Central memory CD8-positive, alpha-beta T cell (primary cell): Measurements from ENCODE around the gene LSG1.
A peak's percentile ranks its signal among the peaks of the same experiment; 100 is the strongest.

ENCODE experiments used
- ATAC-seq: fragments of 150-1000 bp; cut with Tn5 transposase; replicated peaks from 2 replicates; pipeline ENCODE4 v1.10.0; 2022; ENCODE audit warnings: mild to moderate bottlenecking, moderate FRiP score, moderate number of reproducible peaks; ENCODE audit not compliant: poor library complexity, severe bottlenecking; ENCODE audit errors: extremely low read depth
- DNase-seq, 2 donors: peaks; one replicate each; pipeline ENCODE4 v3.0.0; 2021; ENCODE audit warnings: low spot score in 2 of 2
- H3K27ac Mint-ChIP-seq: one replicate; pipeline ENCODE4 v1.8.0; 2022; ENCODE audit warnings: low read depth, mild to moderate bottlenecking, moderate library complexity, mixed read lengths
- H3K27me3 Mint-ChIP-seq: one replicate; pipeline ENCODE4 v1.8.0; 2022; ENCODE audit warnings: mixed read lengths
- H3K36me3 Mint-ChIP-seq: one replicate; pipeline ENCODE4 v1.8.0; 2022; ENCODE audit warnings: mild to moderate bottlenecking, moderate library complexity, mixed read lengths; ENCODE audit not compliant: insufficient read depth
- H3K4me1 Mint-ChIP-seq: one replicate; pipeline ENCODE4 v1.8.0; 2022; ENCODE audit warnings: mixed read lengths
- H3K4me3 Mint-ChIP-seq: one replicate; pipeline ENCODE4 v1.8.0; 2022; ENCODE audit warnings: mild to moderate bottlenecking, moderate library complexity, mixed read lengths
- H3K9me3 Mint-ChIP-seq: one replicate; pipeline ENCODE4 v1.8.0; 2022; ENCODE audit warnings: mixed read lengths

Gene LSG1

DNA sequence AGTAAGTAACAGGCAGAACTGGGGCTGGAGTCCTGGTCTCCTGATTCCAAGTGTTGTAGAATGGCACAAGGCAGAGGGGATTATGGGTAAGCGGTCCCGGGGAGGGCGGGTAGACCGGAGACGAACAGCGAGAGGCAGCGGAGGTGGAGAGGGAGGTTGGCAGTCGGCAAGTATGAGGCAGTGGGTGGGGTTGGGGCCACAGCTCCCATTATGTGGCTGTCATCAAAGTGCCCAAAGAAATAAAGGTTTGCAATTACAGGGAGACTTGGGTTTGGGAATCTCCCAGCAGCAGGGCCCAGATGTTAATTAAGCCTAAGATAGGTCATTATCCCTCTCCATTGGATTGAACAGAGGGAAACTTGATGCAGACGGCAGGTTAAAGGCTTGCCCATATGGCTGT, 30.6 kb upstream of the LSG1 start:
- no peak overlapping the region for H3K27ac Mint-ChIP-seq
- H3K36me3 Mint-ChIP-seq, result no peaks in the 10 kb centered on the region
- H3K27me3 Mint-ChIP-seq, result peaks cover 17% of the 10 kb centered on the region
- no peak overlapping the region for H3K4me3 Mint-ChIP-seq
- no peak for ATAC-seq
- no peaks in the 10 kb centered on the region for H3K4me1 Mint-ChIP-seq
- no peaks in the 10 kb centered on the region for H3K9me3 Mint-ChIP-seq
- no peak for DNase-seq

DNA sequence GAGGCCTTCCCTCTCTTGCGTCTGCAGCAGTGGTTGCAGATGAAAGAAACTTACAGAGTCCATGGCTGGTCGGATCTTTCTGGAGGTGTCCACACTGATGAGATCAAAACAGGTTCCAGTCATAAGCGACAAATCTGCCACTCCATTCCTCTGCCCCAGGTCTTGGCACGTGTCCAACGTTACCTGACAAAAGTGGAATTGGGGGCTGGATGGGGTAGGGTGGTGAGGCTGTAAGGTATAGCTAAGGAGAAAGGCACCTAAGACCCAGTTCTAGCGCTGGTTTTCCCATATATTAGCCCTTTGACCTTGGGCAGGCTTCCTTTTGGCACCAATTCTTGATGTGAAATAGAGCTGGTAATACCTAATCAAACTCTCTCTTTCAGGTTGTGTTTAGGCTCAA, 24.7 kb upstream of the LSG1 start:
- ATAC-seq, result no peak
- Mint-ChIP-seq H3K4me1 (no peaks in the 10 kb centered on the region), H3K9me3 (no peaks in the 10 kb centered on the region), H3K36me3 (peaks cover 1% of the 10 kb centered on the region), H3K27ac (no peak overlapping the region), H3K27me3 (peaks cover 23% of the 10 kb centered on the region), H3K4me3 (no peak overlapping the region)
- no peak for DNase-seq

DNA sequence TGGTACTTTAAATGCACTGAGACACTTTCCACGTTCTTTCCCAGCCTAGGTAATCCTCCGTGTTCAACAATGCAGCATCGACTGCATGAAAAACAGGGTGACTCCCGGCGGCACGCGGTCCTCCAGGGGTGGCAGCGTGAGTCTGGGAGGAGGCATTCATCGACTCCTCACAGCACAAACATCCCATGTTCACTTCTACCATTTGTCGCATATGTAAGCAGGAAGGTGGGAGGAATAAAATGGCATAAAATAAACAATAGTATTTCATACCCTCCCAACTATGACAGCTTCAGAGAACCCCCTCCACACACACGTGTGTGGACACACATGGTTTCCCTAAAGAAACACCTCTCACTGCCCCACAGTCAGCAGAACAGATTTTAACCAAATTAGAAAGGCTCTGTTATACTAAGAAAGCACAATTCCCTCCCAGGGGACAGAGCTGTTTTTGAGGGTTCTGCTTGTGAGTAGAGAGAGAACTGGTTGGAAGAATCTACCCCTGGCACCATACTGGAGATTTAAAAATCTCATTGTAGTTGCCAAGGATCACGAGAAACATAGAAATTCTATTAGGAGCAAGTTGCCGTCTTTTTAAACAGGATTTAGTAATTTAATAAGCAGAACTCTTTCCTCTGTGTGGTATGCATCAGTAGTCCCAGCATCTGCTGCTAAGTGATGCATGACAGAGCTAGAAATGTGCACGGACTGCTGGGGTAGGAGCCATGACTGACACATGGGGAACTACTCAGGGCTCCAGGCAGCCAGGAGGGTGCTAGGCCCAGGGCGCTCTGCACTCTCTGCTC, 19.7 kb upstream of the LSG1 start:
- ATAC-seq, result no peak
- no peaks in the 10 kb centered on the region for H3K9me3 Mint-ChIP-seq
- H3K27me3 Mint-ChIP-seq, result peaks cover 9% of the 10 kb centered on the region
- H3K36me3 Mint-ChIP-seq, result peaks cover 2% of the 10 kb centered on the region
- DNase-seq, result no peak
- no peak overlapping the region for H3K27ac Mint-ChIP-seq
- no peak overlapping the region for H3K4me3 Mint-ChIP-seq
- H3K4me1 Mint-ChIP-seq, result peaks cover 21% of the 10 kb centered on the region

DNA sequence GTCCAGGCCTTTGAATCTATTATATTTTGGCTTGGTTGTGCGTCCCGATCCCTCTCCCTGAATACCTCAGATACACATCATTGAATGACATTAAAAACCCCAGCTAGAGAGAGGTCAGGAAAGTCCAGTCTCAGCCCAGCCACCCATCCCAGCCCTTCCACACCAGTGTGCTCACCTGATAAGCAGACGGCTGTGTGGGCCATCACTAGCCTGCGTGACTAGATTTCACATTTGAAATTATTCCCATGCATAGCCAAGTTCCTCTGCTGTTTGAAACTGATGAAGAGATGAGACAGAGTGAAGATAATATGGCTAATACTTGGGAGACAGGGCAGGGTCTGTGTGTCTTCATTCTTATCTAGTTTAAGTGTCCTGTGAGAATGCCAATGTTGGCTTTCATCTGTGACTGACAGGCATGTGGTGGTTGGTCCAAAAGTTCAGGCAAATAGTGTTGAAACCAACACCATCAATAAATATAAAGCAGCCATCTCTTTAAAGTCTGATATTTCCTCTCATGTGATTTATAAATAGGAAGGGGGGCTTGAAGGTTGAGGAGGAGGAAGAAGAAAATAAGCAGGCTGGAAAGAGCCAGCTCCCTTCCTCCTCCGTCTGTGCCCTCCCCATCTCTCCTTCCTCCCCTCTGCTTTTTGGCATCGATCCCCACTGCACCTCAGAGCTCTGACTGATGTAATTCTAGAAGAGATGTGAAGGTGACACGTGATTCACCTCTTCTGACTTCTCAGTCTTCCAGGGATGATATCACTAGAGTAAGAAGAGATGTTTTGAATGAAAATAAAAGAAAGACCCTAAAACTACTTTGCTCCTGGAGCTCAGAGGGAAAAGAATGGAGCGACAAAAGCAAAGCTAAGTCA, 18.7 kb upstream of the LSG1 start:
- peaks cover 4% of the 10 kb centered on the region for H3K36me3 Mint-ChIP-seq
- no peak overlapping the region for H3K4me3 Mint-ChIP-seq
- no peaks in the 10 kb centered on the region for H3K27me3 Mint-ChIP-seq
- H3K27ac Mint-ChIP-seq, result no peak overlapping the region
- DNase-seq (no peak), ATAC-seq (no peak)
- H3K9me3 Mint-ChIP-seq, result no peaks in the 10 kb centered on the region
- peaks cover 28% of the 10 kb centered on the region for H3K4me1 Mint-ChIP-seq

DNA sequence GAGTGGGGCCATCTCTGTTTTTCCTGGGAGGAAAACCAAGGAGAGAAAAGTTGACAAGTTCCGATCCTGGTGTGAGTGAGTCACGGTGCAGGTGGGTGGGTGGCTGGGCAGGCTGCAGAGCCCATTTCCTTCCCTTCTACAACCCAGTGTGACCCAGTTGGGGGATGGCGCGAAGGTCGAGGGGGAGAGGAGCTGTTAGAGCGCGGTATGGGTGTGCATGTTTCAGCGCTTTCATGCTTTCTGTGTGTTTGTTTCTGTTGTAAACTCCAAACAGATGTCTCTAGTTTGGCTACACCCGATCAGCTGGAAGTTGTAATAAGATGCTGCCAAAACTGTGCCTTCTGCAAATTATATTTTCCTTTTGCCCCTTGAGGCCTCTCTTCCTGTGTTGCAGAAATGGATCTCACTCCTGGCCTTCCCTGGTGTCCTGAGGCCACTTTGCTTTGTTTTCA, 17.5 kb upstream of the LSG1 start:
- Mint-ChIP-seq H3K27me3 (no peaks in the 10 kb centered on the region), H3K27ac (no peak overlapping the region), H3K9me3 (no peaks in the 10 kb centered on the region), H3K4me3 (peak overlapping the region; percentile 87), H3K36me3 (peaks cover 7% of the 10 kb centered on the region), H3K4me1 (peaks cover 36% of the 10 kb centered on the region)
- DNase-seq (no peak), ATAC-seq (no peak)

DNA sequence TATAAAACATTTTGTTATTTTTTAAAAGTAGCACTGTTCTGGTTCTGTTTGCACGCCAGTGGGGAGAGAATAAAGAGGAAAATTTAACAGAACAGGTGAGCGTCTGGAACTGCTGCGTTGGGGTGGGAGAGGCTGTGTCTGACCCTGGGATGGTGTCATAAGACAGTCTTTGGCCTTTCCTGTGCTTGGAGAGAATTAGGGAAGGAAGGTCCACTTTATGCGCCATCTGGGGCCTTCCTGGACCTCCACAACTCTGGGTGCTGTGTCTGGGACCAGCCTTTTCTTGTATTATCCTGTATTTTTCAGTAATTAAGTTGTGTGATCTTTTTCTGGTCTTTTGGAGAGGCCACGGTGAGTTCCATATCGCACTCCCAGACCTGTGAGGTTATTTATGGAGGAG, 17.0 kb upstream of the LSG1 start:
- ATAC-seq, result no peak
- Mint-ChIP-seq H3K4me1 (peaks cover 36% of the 10 kb centered on the region), H3K4me3 (peak overlapping the region; percentile 87), H3K36me3 (peaks cover 7% of the 10 kb centered on the region), H3K27me3 (no peaks in the 10 kb centered on the region), H3K9me3 (no peaks in the 10 kb centered on the region), H3K27ac (peak overlapping the region; percentile 17)
- no peak for DNase-seq

DNA sequence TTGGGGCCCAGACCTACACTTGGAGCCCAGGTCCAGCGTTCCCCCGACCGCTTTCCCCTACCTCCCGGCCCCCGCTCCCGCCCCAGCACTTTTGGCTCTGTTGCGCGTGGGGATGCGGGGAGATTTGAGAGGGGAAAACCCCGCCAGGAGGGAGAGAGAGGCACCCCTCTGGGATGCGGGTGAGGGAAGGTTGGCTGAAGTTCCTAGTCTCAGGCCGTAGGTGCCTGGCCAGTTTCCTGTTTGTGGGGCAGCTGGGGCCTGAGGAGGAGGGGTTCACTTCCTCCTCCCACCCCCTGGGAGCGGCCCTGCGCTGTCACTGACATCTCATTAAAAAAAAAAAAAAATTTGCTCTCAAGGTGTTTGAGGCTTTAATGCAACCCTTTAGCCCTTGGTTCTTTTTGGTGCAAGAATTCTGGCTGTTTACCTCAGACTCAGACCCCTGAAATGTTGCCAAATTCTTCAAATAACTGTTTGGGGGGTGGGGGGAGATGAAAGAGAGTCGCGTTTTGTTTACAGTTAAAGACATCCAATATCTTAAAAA, 16.3 kb upstream of the LSG1 start:
- Mint-ChIP-seq H3K36me3 (peaks cover 7% of the 10 kb centered on the region), H3K9me3 (no peaks in the 10 kb centered on the region), H3K4me1 (peaks cover 41% of the 10 kb centered on the region), H3K4me3 (peak overlapping the region; percentile 87), H3K27ac (peak overlapping the region; percentile 17), H3K27me3 (no peaks in the 10 kb centered on the region)
- peak; percentile 15 to 18 for DNase-seq
- peak; percentile 26 for ATAC-seq

DNA sequence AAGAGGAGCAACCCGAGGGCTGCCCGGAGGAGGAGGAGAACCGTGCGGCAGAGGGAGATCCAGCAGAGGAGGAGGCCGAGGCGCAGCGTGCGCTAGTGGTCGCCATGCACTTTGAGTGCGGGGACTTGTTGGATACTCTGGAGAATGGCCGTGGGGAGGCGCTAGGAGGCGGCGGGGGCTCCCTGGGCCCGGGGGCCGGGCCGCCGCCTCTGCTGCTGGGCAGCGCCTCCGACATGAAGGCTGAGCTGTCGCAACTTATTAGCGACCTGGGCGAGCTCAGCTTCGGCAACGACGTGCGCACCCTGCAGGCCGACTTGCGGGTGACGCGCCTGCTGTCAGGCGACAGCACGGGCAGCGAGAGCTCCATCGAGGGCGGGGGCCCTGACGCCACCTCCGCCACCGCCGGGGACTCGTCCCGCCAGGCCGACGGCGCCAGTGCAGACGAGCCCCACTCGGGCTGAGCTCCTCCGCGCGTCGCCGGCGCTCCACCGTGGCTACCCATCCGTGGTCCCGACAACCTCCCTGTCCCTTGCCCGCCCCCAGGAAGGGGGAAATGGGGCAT, 15.7 kb upstream of the LSG1 start:
- Mint-ChIP-seq H3K9me3 (no peaks in the 10 kb centered on the region), H3K4me1 (peaks cover 45% of the 10 kb centered on the region), H3K27me3 (no peaks in the 10 kb centered on the region), H3K36me3 (peaks cover 7% of the 10 kb centered on the region), H3K4me3 (peak overlapping the region; percentile 87), H3K27ac (peak overlapping the region; percentile 72)
- ATAC-seq, result peak; percentile 71
- peak; percentile 44 to 63 for DNase-seq

DNA sequence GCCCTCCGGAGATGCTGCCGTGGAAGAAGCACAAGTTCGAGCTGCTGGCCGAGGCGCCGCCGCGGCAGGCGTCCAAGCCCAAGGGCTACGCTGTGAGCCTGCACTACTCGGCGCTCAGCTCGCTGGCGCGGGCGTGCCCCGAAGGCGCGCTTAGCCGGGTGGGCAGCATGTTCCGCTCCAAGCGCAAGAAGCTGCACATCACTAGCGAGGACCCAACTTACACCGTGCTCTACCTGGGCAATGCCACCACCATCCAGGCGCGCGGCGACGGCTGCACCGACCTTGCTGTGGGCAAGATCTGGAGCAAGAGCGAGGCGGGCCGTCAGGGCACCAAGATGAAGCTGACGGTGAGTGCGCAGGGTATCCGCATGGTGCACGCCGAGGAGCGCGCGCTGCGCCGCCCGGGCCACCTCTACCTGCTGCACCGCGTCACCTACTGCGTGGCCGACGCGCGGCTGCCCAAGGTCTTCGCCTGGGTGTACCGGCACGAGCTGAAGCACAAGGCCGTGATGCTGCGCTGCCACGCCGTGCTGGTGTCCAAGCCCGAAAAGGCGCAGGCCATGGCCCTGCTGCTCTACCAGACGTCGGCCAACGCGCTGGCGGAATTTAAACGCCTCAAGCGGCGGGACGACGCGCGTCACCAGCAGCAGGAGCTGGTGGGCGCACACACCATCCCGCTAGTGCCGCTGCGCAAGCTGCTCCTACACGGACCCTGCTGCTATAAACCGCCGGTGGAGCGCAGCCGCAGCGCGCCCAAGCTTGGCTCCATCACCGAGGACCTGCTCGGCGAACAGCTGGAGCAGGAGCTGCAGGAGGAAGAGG, 15.0 kb upstream of the LSG1 start:
- Mint-ChIP-seq H3K36me3 (peaks cover 7% of the 10 kb centered on the region), H3K4me1 (peaks cover 51% of the 10 kb centered on the region), H3K27ac (peak overlapping the region; percentile 89), H3K9me3 (no peaks in the 10 kb centered on the region), H3K27me3 (no peaks in the 10 kb centered on the region), H3K4me3 (peak overlapping the region; percentile 87)
- ATAC-seq, result no peak
- DNase-seq, result peak; percentile 18 to 22

DNA sequence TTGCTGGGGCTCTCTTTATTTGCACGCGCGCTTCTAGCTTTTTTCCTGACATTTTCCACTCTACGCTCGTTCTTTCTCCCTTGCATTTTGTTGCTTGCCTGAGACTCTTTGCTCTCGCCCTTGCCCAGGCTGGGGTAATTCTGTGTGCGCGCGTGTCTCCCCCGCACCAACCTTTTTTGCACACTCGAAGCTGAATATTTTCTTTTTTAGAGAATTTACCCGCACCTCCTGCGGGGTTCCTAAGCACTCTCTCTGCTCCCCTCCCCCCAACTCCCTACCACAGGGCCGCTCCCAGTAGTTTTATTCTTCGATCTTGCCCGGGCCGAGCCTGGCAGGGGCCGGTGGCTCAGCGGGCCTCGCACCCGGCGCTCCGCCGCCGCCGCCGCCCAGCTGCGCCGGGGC, 14.4 kb upstream of the LSG1 start:
- Mint-ChIP-seq H3K4me3 (peak overlapping the region; percentile 87), H3K9me3 (no peaks in the 10 kb centered on the region), H3K27ac (peak overlapping the region; percentile 89), H3K4me1 (peaks cover 51% of the 10 kb centered on the region), H3K36me3 (peaks cover 7% of the 10 kb centered on the region), H3K27me3 (no peaks in the 10 kb centered on the region)
- ATAC-seq, result no peak
- no peak for DNase-seq

DNA sequence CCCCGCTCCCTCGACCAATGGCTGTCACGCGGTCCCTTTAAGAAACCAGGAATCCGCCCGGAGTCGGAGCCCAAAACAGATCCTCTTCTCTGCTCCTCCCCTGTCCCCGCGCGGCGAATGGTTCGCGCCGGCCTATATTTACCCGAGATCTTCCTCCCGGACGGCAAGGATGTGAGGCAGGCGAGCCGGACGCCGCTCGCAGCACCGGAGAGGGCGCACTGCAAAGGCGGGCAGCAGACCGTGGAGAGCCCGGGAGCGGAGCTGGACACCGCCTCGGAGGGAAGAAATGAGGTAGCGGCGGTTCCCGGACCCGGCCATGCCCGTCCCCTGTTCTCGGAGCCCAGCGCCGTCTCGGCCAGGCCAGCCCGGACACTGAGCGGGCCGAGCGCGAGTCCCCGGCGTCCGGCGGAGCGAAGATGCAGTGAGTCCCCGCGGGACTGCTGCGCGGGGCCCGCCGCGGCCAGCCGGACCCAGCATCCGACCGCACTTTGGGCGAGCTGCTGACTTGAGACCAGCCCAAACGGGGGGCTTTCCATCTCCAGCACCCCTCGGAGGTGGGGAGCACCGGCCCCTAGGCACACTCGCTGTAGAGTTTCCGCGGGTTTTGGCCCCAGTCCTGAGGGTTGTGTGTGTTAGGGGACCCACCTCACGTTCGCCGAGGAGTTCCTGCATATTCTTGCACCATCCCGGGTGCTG, 13.9 kb upstream of the LSG1 start, which contains the start of gene FAM43A:
Gene FAM43A (plus strand): TSS at position 166 of the 696 bp plus-strand sequence. CDS start 944 bp downstream, outside the sequence.
- Mint-ChIP-seq H3K27ac (peak within 1 kb of the TSS; percentile 89), H3K4me1 (peaks cover 51% of the 10 kb centered on the region), H3K9me3 (no peaks in the 10 kb centered on the region), H3K36me3 (peaks cover 7% of the 10 kb centered on the region), H3K4me3 (peak within 1 kb of the TSS; percentile 87), H3K27me3 (no peaks in the 10 kb centered on the region)
- ATAC-seq, result peak; percentile 44
- peak; percentile 46 to 66 for DNase-seq
